HepG2 (cell line): ENCODE measurements around the gene CTAGE8.
"Not testable (repeated sequence)": the region's sequence is repeated elsewhere in the genome, so short reads cannot be mapped to it uniquely, and the experiment has no call there.

Experiments
- EZH2 ChIP-seq: conservative IDR thresholded peaks from 2 replicates; pipeline ENCODE4 v1.6.1; 2012; ENCODE audit warnings: mild to moderate bottlenecking, low read depth, low read length, moderate library complexity
- GRHL1 ChIP-seq: sonication (generic); formaldehyde crosslinking; conservative IDR thresholded peaks from 2 replicates; pipeline ENCODE4 v1.8.0; 2022; ENCODE audit warnings: missing genetic modification reagents
- NFIC ChIP-seq: IDR thresholded peaks from 2 replicates; pipeline ENCODE4 v1.6.1; 2012; ENCODE audit warnings: mild to moderate bottlenecking, low read length, inconsistent platforms
- PATZ1 ChIP-seq: sonication (generic); formaldehyde crosslinking; IDR thresholded peaks from 2 replicates; pipeline ENCODE4 v1.4.0; 2020; ENCODE audit warnings: missing genetic modification reagents
- POLR2A ChIP-seq, 2 experiments: IDR thresholded peaks; 2 replicates each; pipeline ENCODE4 v1.6.1; 2011; ENCODE audit warnings: low read depth in 2 of 2, low read length in 2 of 2, mild to moderate bottlenecking in 1 of 2, moderate library complexity in 1 of 2; ENCODE audit not compliant: insufficient read depth in 1 of 2
- USF2 ChIP-seq, 2 experiments: sonication (generic) in 1 of 2; formaldehyde crosslinking in 1 of 2; IDR thresholded peaks; 2 replicates each; pipeline versions ENCODE4 v1.5.1 to v1.6.1; 2011 to 2020; ENCODE audit warnings: borderline replicate concordance in 1 of 2, low read depth in 1 of 2, low read length in 1 of 2, mild to moderate bottlenecking in 1 of 2, missing genetic modification reagents in 1 of 2, moderate library complexity in 1 of 2
- ZFAT ChIP-seq: sonication (generic); formaldehyde crosslinking; conservative IDR thresholded peaks from 2 replicates; pipeline ENCODE4 v1.8.1; 2023; ENCODE audit warnings: missing genetic modification reagents, inconsistent platforms
- ZNF232 ChIP-seq: sonication (generic); formaldehyde crosslinking; IDR thresholded peaks from 2 replicates; pipeline ENCODE4 v1.4.0; 2020; ENCODE audit warnings: missing genetic modification reagents, borderline replicate concordance
- ZNF530 ChIP-seq: sonication (generic); formaldehyde crosslinking; IDR thresholded peaks from 2 replicates; pipeline ENCODE4 v1.5.0; 2020; ENCODE audit warnings: low read depth, mild to moderate bottlenecking, missing genetic modification reagents
- ZNF879 ChIP-seq: sonication (generic); formaldehyde crosslinking; IDR thresholded peaks from 2 replicates; pipeline ENCODE4 v1.8.1; 2023; ENCODE audit warnings: missing genetic modification reagents

DNA sequence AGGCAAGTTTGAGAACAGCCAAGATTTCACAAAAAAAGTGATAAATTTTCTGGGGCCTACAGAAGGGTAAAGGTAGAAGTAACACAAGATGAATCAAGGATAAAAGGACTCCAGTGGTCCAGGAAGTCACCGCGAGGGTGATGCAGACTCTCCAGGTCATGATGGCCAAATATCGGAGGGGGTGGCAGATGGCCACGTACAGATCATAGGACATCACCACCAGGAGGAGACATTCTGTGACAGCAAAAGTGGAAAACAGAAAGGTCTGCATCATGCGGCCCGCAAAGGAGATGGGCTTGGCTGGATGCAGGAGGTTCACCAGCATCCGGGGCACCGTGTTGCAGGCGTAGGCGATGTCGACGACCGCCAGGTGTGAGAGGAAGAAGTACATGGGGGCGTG lies 10.0 kb downstream of the CTAGE8 start:
- not testable (repeated sequence) for TF ChIP-seq NFIC; PATZ1; GRHL1; EZH2; USF2 (IDR thresholded peaks at IDR 0.05; ENCODE audit: low read depth, low read length); USF2 (CRISPR knock-in tag; IDR thresholded peaks at IDR 0.05; ENCODE audit: borderline replicate concordance); ZFAT (CRISPR knock-in tag); POLR2A (IDR thresholded peaks at IDR 0.05; ENCODE audit: insufficient read depth in 1 of 2, low read depth in 2 of 2, low read length in 2 of 2); ZNF879 (CRISPR knock-in tag); ZNF530 (CRISPR knock-in tag); ZNF232 (CRISPR knock-in tag)
